ENCODE results near the gene MEIKIN.

The MEIKIN gene

DNA sequence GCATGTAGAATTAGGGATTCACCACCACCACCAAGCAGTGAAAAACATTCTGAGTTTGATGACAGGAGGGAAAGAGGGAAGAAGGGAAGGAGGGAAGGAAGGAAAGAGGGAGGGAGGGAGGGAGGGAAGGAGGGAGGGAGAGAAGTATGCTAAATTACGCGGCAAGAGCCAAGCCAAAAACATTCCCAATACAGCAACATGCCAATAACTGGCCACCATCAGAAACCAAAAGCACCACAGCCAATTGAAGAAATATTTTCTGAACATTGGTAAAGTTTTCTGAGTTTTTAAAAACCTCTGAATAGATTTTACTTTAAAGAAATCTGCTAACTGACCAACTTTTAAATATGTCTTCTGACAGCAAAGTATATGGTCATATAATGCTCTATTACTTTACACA is 184.7 kb downstream of the MEIKIN start:
- no peak for DNase-seq (ENCODE audit: low read depth)
- TF ChIP-seq POLR2A (IDR thresholded peaks at IDR 0.05; ENCODE audit: extremely low read depth, insufficient read length) (no peak), MYC (IDR thresholded peaks at IDR 0.05; ENCODE audit: low read depth, low read length) (no peak)
- TF ChIP-seq, protein P1, sequence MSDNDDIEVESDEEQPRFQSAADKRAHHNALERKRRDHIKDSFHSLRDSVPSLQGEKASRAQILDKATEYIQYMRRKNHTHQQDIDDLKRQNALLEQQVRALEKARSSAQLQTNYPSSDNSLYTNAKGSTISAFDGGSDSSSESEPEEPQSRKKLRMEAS (IDR thresholded peaks at IDR 0.05; ENCODE audit: low read depth, low read length) = no peak
- TF ChIP-seq, protein P2, sequence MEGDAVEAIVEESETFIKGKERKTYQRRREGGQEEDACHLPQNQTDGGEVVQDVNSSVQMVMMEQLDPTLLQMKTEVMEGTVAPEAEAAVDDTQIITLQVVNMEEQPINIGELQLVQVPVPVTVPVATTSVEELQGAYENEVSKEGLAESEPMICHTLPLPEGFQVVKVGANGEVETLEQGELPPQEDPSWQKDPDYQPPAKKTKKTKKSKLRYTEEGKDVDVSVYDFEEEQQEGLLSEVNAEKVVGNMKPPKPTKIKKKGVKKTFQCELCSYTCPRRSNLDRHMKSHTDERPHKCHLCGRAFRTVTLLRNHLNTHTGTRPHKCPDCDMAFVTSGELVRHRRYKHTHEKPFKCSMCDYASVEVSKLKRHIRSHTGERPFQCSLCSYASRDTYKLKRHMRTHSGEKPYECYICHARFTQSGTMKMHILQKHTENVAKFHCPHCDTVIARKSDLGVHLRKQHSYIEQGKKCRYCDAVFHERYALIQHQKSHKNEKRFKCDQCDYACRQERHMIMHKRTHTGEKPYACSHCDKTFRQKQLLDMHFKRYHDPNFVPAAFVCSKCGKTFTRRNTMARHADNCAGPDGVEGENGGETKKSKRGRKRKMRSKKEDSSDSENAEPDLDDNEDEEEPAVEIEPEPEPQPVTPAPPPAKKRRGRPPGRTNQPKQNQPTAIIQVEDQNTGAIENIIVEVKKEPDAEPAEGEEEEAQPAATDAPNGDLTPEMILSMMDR (IDR thresholded peaks at IDR 0.05; ENCODE audit: low read depth, low read length) = no peak
- H3K4me3 ChIP-seq (ENCODE audit: low read depth, low read length) = no peak overlapping the region

DNA sequence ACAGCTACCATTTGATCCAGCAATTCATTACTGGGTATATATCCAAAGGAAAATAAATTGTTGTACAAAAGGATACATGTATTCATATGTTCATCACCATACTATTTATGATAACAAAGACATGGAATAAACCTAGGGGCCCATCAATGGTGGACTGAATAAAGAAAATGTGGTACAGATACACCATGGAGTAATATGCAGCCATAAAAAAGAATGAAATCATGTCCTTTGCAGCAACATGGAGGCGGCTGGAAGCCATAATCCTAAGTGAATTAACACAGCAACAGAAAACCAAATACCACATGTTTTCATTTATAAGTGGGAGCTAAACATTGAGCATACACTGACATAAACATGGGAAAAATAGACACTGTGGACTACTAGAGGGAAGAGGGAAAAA is 185.8 kb downstream of the MEIKIN start:
- no peak for TF ChIP-seq MYC (IDR thresholded peaks at IDR 0.05; ENCODE audit: low read depth, low read length)
- TF ChIP-seq, protein P2 (IDR thresholded peaks at IDR 0.05; ENCODE audit: low read depth, low read length) = no peak
- TF ChIP-seq, protein P1 (IDR thresholded peaks at IDR 0.05; ENCODE audit: low read depth, low read length) = no peak
- no peak for TF ChIP-seq POLR2A (IDR thresholded peaks at IDR 0.05; ENCODE audit: extremely low read depth, insufficient read length)
- no peak for DNase-seq (ENCODE audit: low read depth)
- H3K4me3 ChIP-seq (ENCODE audit: low read depth, low read length) = no peak overlapping the region

DNA sequence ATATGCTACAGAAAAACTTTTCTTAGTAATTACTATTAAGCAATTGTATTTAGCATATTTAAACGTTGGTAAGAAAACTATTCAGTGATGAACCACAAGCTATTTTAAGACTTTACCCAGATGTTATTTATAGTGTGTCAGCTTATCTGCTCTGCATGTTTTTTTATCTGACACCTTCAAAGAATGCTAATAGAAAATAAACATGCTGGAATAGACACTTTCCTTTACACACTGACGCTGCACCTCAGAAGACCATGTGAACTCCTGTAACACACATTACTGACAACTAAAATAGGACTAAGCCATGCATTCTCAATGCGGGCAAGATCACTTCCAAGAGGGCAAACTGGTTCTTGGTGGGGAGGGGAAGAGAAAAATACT is 187.0 kb downstream of the MEIKIN start:
- TF ChIP-seq, protein P1 (IDR thresholded peaks at IDR 0.05; ENCODE audit: low read depth, low read length) = no peak
- TF ChIP-seq POLR2A (IDR thresholded peaks at IDR 0.05; ENCODE audit: extremely low read depth, insufficient read length) (no peak), MYC (IDR thresholded peaks at IDR 0.05; ENCODE audit: low read depth, low read length) (no peak)
- TF ChIP-seq, protein P2 (IDR thresholded peaks at IDR 0.05; ENCODE audit: low read depth, low read length) = no peak
- no peak overlapping the region for H3K4me3 ChIP-seq (ENCODE audit: low read depth, low read length)
- DNase-seq (ENCODE audit: low read depth) = no peak

DNA sequence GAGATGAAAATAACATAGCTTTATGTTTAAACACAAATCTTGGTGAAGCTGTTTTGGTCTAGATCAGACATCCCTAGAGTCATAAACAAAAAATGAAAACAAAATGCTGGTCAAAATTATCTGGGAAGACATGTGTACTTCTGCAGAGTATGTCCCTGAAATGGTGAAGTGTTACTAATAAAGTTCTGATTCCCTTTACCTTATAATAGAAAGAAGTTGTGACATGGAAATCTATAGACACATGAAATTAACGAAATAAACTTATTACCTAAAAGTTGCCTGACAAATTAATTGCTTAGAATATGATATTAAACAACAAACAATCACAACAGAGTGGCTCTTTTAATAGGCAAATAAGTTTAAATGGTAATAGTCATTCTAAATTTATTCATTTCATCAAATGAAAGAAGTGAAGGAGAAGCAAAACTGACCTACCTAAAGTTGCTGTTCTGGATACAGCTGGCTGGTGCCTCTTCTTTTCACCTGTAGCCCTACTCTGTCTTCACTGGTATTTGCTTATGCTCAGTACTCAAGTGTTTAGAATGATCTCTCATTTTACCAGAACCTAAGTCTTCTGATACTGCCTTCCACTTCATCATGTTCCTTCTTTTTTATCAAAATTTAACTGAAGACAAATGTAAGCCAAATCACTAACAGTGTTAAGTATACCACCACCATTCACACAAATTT is 187.5 kb downstream of the MEIKIN start:
- no peak for DNase-seq (ENCODE audit: low read depth)
- TF ChIP-seq, protein P1 (IDR thresholded peaks at IDR 0.05; ENCODE audit: low read depth, low read length) = no peak
- TF ChIP-seq POLR2A (IDR thresholded peaks at IDR 0.05; ENCODE audit: extremely low read depth, insufficient read length) (no peak), MYC (IDR thresholded peaks at IDR 0.05; ENCODE audit: low read depth, low read length) (no peak)
- TF ChIP-seq, protein P2 (IDR thresholded peaks at IDR 0.05; ENCODE audit: low read depth, low read length) = no peak
- H3K4me3 ChIP-seq (ENCODE audit: low read depth, low read length) = no peak overlapping the region

All from NB4 (cell line).